Gastrocnemius medialis (tissue), 4 donors: ENCODE results near the gene EIF3I. TPM values are rescaled to one million over a fixed set of nuclear protein-coding genes. Genes with fewer than 3 reads are reported as not detected.
A peak's percentile ranks its signal among the peaks of the same experiment; 100 is the strongest.

Experiments used
- ATAC-seq, 2 donors: fragments of 150-250 bp; one replicate each; pipeline ENCODE4 v1.9.1; 2016
- DNase-seq, 2 donors: peaks; one replicate each; pipeline ENCODE4 v3.0.0-alpha.2; 2019
- H3K27ac ChIP-seq, 4 donors: fragments of 200-600 bp; sonication (generic); 1 replicate in 1 of 4; 2 replicates in 3 of 4; pipeline ENCODE4 v1.5.1; 2016 to 2018; ENCODE audit warnings: mild to moderate bottlenecking in 2 of 4, moderate library complexity in 1 of 4
- H3K27me3 ChIP-seq, 3 donors: fragments of 200-600 bp; sonication (generic) in 2 of 3; 1 replicate in 1 of 3; 2 replicates in 2 of 3; pipeline versions ENCODE4 v1.5.1 to v1.6.0; 2016 to 2019; ENCODE audit warnings: mild to moderate bottlenecking in 1 of 3, moderate library complexity in 1 of 3
- H3K36me3 ChIP-seq, 2 donors: fragments of 200-600 bp; sonication (generic) in 1 of 2; one replicate each; pipeline ENCODE4 v1.5.1; 2017 to 2018
- H3K4me1 ChIP-seq, 2 donors: fragments of 200-600 bp; sonication (generic) in 1 of 2; one replicate each; pipeline ENCODE4 v1.5.1; 2016 to 2017; ENCODE audit warnings: mild to moderate bottlenecking in 2 of 2
- H3K4me3 ChIP-seq, 4 donors: fragments of 200-600 bp; sonication (generic) in 3 of 4; 1 replicate in 1 of 4; 2 replicates in 3 of 4; pipeline ENCODE4 v1.5.1; 2016 to 2019; ENCODE audit warnings: mild to moderate bottlenecking in 2 of 4
- H3K9me3 ChIP-seq, 3 donors: fragments of 200-600 bp; sonication (generic) in 2 of 3; 1 replicate in 1 of 3; 2 replicates in 2 of 3; pipeline ENCODE4 v1.5.1; 2016 to 2019
- POLR2A ChIP-seq, 2 donors: fragments of 450-650 bp; IDR thresholded peaks; one replicate each; pipeline ENCODE4 v1.6.1; 2017; ENCODE audit warnings: antibody characterized with exemption in 2 of 2, mild to moderate bottlenecking in 2 of 2, moderate library complexity in 2 of 2
- in situ Hi-C, 4 donors: fragments of 200-750 bp; cut with MboI; loops; one replicate each; pipeline versions ENCODE4 v1.15.0 to v1.8.0; 2017; ENCODE audit warnings: low sequenced_read_pairs in 4 of 4
- intact Hi-C: fragments of 100-400 bp; cut with DNase I; formaldehyde crosslinking; loops from one replicate; pipeline ENCODE4 v1.15.1; 2023; ENCODE audit warnings: low total_unique reads
- total RNA-seq, 4 donors: library from RNA; depleted of rRNA; stranded (reverse); fragments of >200 nt; gene quantifications; one replicate each; pipeline versions ENCODE4 v1.1.0 to v1.2.3, GENCODE V29; 2016
- TF ChIP-seq, protein P1 (sequence below), 5 experiments: fragments of 450-650 bp in 3 of 5; fragments of 200-600 bp in 2 of 5; sonication (generic) in 2 of 5; IDR thresholded peaks in 4 of 5; conservative IDR thresholded peaks in 1 of 5; 1 replicate in 4 of 5; 2 replicates in 1 of 5; pipeline ENCODE4 v1.5.1; 2016 to 2019; ENCODE audit warnings: antibody characterized with exemption in 5 of 5, mild to moderate bottlenecking in 3 of 5, moderate library complexity in 3 of 5

EIF3I gene
- total RNA-seq, 4 donors from 2014 or later, result 211 to 294 (median 245) TPM

DNA sequence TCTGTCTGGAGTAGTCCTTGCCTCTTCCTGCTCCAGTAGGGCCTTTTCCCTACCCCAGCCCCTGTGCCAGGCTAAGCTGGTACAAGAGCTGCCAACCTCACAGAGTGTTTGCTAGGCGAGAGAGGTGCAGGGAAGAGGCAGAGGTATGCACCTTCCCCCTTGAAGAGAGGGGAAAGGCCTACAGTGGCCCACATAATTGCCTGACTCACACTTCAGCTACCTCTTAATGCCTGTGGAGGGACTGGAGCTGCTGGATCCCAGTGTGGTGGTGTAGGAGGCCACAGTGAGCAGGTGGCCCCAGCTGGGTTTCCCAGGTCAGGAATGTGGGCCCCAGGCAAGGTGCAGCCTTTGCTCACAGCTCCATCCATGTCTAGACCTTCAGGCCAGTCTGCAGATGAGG, 25.1 kb upstream of the EIF3I start:
- Histone ChIP-seq H3K9me3 (no peaks in the 10 kb centered on the region), H3K4me3 (no peak overlapping the region), H3K27me3 (no peaks in the 10 kb centered on the region), H3K4me1 (peaks cover 44 to 57% of the 10 kb centered on the region in 2 donors), H3K27ac (peak overlapping the region; percentile 86 to 99 (median 94)), H3K36me3 (peaks cover 3 to 43% of the 10 kb centered on the region in 2 donors)
- no peak for TF ChIP-seq POLR2A (IDR thresholded peaks at IDR 0.05)
- TF ChIP-seq, protein P1, sequence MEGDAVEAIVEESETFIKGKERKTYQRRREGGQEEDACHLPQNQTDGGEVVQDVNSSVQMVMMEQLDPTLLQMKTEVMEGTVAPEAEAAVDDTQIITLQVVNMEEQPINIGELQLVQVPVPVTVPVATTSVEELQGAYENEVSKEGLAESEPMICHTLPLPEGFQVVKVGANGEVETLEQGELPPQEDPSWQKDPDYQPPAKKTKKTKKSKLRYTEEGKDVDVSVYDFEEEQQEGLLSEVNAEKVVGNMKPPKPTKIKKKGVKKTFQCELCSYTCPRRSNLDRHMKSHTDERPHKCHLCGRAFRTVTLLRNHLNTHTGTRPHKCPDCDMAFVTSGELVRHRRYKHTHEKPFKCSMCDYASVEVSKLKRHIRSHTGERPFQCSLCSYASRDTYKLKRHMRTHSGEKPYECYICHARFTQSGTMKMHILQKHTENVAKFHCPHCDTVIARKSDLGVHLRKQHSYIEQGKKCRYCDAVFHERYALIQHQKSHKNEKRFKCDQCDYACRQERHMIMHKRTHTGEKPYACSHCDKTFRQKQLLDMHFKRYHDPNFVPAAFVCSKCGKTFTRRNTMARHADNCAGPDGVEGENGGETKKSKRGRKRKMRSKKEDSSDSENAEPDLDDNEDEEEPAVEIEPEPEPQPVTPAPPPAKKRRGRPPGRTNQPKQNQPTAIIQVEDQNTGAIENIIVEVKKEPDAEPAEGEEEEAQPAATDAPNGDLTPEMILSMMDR (IDR thresholded peaks at IDR 0.05 in 4 of 5, conservative IDR thresholded peaks at IDR 0.05 in 1 of 5), result no peak
- no peak for DNase-seq
- intact Hi-C loops (no loop called here), in situ Hi-C loops (no loop called here)
- no peak for ATAC-seq

DNA sequence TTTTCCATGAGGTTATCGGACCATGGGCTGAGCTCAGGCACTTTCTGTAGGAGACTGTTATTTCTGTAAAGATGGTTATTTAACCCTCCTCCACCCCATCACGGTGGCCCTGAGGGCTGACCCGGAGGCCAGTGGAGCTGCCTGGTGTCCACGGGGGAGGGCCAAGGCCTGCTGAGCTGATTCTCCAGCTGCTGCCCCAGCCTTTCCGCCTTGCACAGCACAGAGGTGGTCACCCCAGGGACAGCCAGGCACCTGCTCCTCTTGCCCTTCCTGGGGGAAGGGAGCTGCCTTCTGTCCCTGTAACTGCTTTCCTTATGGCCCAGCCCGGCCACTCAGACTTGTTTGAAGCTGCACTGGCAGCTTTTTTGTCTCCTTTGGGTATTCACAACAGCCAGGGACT, 24.4 kb upstream of the EIF3I start:
- H3K9me3 ChIP-seq, result no peaks in the 10 kb centered on the region
- H3K36me3 ChIP-seq, result peaks cover 3 to 36% of the 10 kb centered on the region in 2 donors
- no peaks in the 10 kb centered on the region for H3K27me3 ChIP-seq
- TF ChIP-seq, protein P1 (IDR thresholded peaks at IDR 0.05 in 4 of 5, conservative IDR thresholded peaks at IDR 0.05 in 1 of 5), result no peak
- no peak for TF ChIP-seq POLR2A (IDR thresholded peaks at IDR 0.05)
- peaks cover 44 to 64% of the 10 kb centered on the region in 2 donors for H3K4me1 ChIP-seq
- intact Hi-C loops, result no loop called here
- ATAC-seq (no peak), DNase-seq (peak in 1 of 2 donors; percentile 58)
- H3K4me3 ChIP-seq, result no peak overlapping the region
- peak overlapping the region; percentile 86 to 99 (median 94) for H3K27ac ChIP-seq
- in situ Hi-C loops, result no loop called here

DNA sequence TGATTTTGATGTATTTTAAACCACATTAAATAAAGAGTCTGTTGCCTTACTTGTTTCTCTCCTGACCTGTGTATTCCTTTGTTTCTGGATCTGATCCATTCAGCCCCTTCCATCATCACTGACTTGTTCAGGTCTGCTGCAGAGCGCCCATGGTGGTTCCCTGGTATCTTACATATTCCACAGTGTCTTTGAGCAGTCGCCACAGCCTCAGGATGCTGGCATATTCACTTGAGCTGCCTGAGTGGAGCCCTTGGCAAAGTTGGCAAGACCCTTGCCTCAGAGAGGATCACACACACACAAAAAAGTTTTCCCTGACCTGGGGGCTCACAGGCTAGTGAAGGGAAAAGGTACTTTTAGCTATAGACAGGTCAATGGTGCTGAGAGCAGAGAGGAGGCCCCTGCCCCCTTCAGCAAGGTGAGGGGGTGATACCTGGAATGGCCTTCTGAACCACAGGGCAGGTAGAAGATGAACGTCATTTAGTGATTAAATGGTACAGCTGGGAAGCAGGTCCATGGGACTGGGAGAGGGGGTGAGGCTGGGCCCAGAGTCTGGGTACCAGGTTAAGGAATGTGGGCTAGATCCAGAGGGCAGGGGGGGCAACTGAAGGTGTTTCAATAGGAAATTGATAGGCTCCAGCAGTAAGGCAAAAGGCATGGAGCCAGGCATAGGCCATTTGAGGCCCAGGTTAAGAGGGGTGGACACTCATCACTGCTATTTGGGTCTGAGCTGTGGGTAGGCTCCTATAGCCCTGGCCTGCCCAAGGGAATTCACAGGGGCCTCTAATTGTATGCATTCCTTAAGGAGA, 23.8 kb upstream of the EIF3I start:
- intact Hi-C loops (no loop called here), in situ Hi-C loops (no loop called here)
- ATAC-seq, result no peak
- TF ChIP-seq, protein P1 (IDR thresholded peaks at IDR 0.05 in 4 of 5, conservative IDR thresholded peaks at IDR 0.05 in 1 of 5), result no peak
- no peak for TF ChIP-seq POLR2A (IDR thresholded peaks at IDR 0.05)
- Histone ChIP-seq H3K9me3 (no peaks in the 10 kb centered on the region), H3K4me1 (peaks cover 44 to 64% of the 10 kb centered on the region in 2 donors), H3K27me3 (no peaks in the 10 kb centered on the region), H3K4me3 (no peak overlapping the region), H3K36me3 (peaks cover 3 to 30% of the 10 kb centered on the region in 2 donors), H3K27ac (peak overlapping the region; percentile 86 to 99 (median 94))
- DNase-seq, result no peak

DNA sequence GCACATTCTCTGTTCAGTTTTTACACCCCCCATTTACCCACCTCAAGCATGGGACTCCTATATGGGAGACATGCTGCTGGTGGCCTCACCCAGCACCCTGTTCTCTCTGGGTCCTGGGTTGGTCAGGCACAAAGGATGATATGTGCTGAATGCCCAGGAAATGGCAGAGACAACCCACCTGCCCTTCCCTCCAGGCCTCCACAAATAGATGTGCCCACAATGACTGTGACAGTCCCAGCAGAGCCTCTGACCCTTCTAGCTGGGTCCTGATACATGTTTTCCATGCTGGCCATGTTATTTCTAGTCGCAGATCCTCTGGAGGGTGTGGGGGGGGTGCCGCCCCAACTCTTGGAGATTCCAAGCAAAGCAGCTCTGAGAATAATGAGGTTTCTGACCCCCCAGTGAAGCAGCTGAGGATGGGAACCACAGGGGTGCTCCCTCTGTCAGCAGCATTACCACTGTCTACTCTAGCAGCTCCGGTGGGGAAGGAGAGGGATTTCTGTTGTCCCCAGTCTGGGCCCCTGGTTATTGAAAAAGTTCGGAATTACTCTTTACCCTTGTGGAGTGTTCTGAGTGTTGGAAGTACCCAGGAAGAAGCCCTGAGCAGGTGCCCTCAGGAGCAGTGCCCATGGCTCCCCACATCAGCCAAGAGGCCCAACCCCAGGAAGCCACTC, 23.0 kb upstream of the EIF3I start:
- intact Hi-C loops (no loop called here), in situ Hi-C loops (no loop called here)
- TF ChIP-seq, protein P1 (IDR thresholded peaks at IDR 0.05 in 4 of 5, conservative IDR thresholded peaks at IDR 0.05 in 1 of 5), result no peak
- no peak for TF ChIP-seq POLR2A (IDR thresholded peaks at IDR 0.05)
- ATAC-seq, result no peak
- Histone ChIP-seq H3K27ac (peak overlapping the region; percentile 86 to 99 (median 94)), H3K36me3 (peaks cover 1 to 22% of the 10 kb centered on the region in 2 donors), H3K4me1 (peaks cover 44 to 64% of the 10 kb centered on the region in 2 donors), H3K4me3 (peak overlapping the region in 2 of 4 donors; percentile 25 to 72), H3K9me3 (no peaks in the 10 kb centered on the region), H3K27me3 (no peaks in the 10 kb centered on the region)
- no peak for DNase-seq
